Measurements from ENCODE around the gene PPP6R1. TPM values are rescaled to one million over a fixed set of nuclear protein-coding genes. Genes with fewer than 3 reads are reported as not detected.

PPP6R1 gene
- total RNA-seq, 3 donors from 2014 or later = 60.0 to 72.9 (median 65.9) TPM

DNA sequence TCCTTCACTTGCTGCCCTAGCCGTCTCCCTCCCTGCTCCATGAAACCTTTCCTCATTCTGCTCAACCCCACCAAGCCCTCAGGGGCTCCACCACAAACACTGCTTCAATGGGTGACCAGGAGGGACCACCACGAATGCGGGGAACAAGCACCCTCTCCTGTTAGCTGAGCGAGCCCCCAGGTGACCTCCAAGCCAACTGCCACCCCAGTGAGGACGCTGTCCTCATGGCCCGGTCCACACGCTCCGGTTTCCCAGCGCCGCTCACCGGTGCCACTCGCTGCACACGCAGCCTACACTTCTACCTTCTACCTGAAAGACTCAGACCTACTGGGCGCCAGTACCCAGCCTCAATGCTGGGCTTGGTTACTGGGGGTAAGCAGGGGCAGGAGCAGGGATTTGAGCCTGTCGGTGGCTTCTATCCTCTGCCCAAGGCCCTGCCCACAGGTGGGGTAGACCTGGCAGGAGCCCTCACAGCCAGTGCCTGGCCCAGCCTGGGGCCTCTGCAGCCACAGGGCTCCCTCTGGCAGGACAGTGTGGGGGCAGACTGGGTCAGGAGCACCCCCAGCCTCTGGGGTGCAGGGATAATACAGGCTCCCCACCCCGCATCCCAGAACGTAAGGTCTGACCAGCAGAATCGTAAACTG lies 29.6 kb downstream of the PPP6R1 start:
- ATAC-seq = no peak
- TF ChIP-seq, protein P1, sequence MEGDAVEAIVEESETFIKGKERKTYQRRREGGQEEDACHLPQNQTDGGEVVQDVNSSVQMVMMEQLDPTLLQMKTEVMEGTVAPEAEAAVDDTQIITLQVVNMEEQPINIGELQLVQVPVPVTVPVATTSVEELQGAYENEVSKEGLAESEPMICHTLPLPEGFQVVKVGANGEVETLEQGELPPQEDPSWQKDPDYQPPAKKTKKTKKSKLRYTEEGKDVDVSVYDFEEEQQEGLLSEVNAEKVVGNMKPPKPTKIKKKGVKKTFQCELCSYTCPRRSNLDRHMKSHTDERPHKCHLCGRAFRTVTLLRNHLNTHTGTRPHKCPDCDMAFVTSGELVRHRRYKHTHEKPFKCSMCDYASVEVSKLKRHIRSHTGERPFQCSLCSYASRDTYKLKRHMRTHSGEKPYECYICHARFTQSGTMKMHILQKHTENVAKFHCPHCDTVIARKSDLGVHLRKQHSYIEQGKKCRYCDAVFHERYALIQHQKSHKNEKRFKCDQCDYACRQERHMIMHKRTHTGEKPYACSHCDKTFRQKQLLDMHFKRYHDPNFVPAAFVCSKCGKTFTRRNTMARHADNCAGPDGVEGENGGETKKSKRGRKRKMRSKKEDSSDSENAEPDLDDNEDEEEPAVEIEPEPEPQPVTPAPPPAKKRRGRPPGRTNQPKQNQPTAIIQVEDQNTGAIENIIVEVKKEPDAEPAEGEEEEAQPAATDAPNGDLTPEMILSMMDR (IDR thresholded peaks at IDR 0.05) = no peak

DNA sequence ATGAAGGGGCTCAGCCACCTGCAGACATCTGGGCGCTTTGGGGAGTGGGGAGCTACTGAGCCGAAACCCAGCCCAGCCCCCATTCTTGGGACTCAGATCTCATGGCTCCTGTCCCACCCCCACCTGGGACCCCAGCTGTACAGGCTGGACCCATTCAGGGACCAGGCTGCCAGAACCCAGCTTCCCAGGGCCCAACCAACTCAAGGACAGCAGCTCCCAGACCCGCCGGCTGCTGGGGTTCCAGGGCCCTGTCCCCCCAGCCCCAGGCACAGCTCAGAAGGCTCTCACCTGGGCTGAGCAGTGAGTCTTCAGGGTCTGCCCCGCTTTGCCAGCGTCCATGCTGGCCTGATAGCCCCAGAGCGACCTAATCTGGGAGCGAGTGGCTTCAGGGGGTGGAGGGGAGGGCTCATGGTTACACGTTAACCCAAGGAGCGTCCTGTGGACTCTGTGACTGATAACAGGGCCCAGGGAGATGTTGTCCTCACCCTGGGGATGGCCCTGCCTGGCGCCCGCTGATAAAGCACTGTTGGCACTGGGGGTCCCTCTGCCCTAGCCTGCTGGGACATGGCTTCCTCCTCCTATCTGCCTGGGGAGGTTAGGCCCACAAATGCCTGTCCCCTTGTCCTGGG lies 30.3 kb downstream of the PPP6R1 start, which contains the start of gene TMEM86B:
Gene TMEM86B, minus strand, starts transcription at position 361 of the 629 bp plus-strand sequence. Its CDS starts 22 bp downstream, at position 339.
- H3K4me3 ChIP-seq = no peak within 1 kb of the TSS
- TF ChIP-seq, protein P1 (IDR thresholded peaks at IDR 0.05) = no peak
- intact Hi-C loops (cut with DNase I, micrococcal nuclease) = no loop called here

More for the DNA sequence above, 29.6 kb downstream of the PPP6R1 start:
- DNase-seq = no peak
- H3K9me3 ChIP-seq = no peaks in the 10 kb centered on the region
- no peak overlapping the region for H3K4me3 ChIP-seq
- intact Hi-C loops (cut with DNase I, micrococcal nuclease) = no loop called here
- H3K4me1 ChIP-seq (ENCODE audit: low read depth) = no peaks in the 10 kb centered on the region
- peaks cover 8% of the 10 kb centered on the region for H3K36me3 ChIP-seq (ENCODE audit: low read depth)

DNA sequence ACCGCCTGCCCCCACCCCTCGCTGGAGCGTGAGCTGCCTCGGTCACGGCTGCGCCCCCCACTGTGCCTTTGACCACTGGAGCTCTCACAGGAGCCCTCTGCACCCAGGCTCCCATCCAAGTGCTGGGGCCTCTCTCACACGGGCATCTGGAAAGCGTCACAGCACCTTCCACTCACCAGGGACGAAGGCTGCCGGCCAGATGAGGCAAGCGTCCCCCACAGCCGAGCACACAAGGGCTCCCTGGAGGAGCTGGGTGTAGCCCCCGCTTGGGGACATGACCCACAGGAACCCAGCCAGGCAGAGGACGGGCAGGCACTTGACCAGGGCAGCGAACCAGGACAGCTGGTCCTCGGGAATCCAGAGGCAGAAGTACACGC lies 30.8 kb downstream of the PPP6R1 start:
- Histone ChIP-seq H3K9me3 (no peaks in the 10 kb centered on the region), H3K36me3 (ENCODE audit: low read depth) (peaks cover 8% of the 10 kb centered on the region), H3K4me1 (ENCODE audit: low read depth) (no peaks in the 10 kb centered on the region), H3K4me3 (no peak overlapping the region)
- DNase-seq = no peak
- ATAC-seq = no peak
- intact Hi-C loops (cut with DNase I, micrococcal nuclease) = no loop called here
- TF ChIP-seq, protein P1 (IDR thresholded peaks at IDR 0.05) = no peak

More for the DNA sequence above, 30.3 kb downstream of the PPP6R1 start, which contains the start of gene TMEM86B:
- H3K36me3 ChIP-seq (ENCODE audit: low read depth) = peaks cover 8% of the 10 kb centered on the region
- no peaks in the 10 kb centered on the region for H3K9me3 ChIP-seq
- ATAC-seq (peak; percentile 64), DNase-seq (no peak)
- H3K4me1 ChIP-seq (ENCODE audit: low read depth) = no peaks in the 10 kb centered on the region

DNA sequence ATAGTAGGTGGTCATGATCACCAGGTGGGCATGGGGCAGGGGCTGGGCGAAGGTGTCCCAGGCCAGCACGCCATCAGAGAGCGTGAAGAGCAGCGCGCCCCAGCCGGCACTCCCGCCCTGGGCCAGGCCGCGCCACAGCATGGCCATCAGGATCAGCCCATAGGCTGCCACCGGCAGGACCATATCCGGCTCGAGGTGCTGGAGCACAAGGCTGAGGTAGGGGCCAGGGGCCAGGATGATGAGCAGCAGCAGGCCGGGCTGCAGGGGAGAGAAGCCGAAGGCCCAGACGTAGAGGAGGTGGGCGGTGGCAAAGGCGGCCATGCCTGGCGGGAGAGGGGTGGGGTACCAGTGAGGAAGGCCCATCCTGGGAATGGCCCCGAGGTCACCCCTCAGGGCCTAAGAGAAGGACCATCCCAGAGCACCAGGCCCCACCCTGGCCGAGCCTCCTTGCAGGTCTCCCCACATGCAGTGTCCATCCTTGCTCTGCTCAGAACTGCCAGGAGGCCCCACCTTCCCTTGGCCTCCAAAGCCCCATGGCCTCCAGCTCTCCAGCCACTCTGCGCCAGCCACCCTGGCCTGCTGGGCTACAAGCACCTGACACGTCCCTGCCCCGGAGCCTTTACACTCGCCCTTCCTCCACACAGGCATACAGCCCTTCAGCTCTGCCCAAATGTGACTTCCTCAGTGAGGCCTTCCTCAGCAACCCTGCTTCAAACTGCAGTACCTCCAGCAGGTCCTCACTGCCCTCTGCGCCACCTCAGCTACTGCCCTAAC lies 31.4 kb downstream of the PPP6R1 start:
- no peaks in the 10 kb centered on the region for H3K4me1 ChIP-seq (ENCODE audit: low read depth)
- intact Hi-C loops (cut with DNase I, micrococcal nuclease) = no loop called here
- TF ChIP-seq, protein P1 (IDR thresholded peaks at IDR 0.05) = no peak
- DNase-seq (no peak), ATAC-seq (no peak)
- no peaks in the 10 kb centered on the region for H3K9me3 ChIP-seq
- no peak overlapping the region for H3K4me3 ChIP-seq
- peaks cover 8% of the 10 kb centered on the region for H3K36me3 ChIP-seq (ENCODE audit: low read depth)

DNA sequence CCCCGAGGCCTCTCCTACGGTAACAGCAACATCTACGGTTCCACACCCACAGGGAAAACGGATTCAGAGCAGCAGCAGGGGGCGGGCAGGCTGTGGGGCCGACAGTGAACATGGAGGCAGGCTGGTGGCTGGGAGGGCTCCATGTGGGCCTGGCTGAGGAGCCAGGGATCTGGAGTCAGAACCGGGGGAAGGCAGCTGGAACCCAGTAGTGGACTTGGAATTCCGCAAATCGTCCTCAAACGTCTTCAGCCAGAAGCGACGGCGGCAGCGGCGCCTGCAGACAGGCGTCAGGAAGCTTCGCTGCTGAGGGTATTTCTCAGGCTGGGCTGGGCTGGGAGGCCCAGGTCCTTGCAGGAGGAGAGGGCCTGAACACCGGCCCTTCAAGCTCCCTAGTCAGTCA lies 32.0 kb downstream of the PPP6R1 start:
- Histone ChIP-seq H3K9me3 (no peaks in the 10 kb centered on the region), H3K36me3 (ENCODE audit: low read depth) (peaks cover 8% of the 10 kb centered on the region), H3K4me3 (no peak overlapping the region), H3K4me1 (ENCODE audit: low read depth) (no peaks in the 10 kb centered on the region)
- intact Hi-C loops (cut with DNase I, micrococcal nuclease) = no loop called here
- ATAC-seq (no peak), DNase-seq (no peak)
- TF ChIP-seq, protein P1 (IDR thresholded peaks at IDR 0.05) = no peak

All from mucosa of descending colon (tissue), 3 donors.